CD4-positive, alpha-beta T cell treated with Interleukin-17A for 1 hour (primary cell): Measurements from ENCODE around the gene CDCA7.
"Not testable (repeated sequence)": the region's sequence is repeated elsewhere in the genome, so short reads cannot be mapped to it uniquely, and the experiment has no call there.

Experiments
- DNase-seq: peaks from one replicate; pipeline ENCODE4 v3.0.0-alpha.2; 2020

The CDCA7 gene

GRCh38 chr2:173354582-173355131 is at the start of gene CDCA7:
Gene CDCA7 (plus strand): TSS chr2:173354872. CDS start chr2:173354964, 92 bp downstream.
- peak; percentile 53 for DNase-seq

GRCh38 chr2:173305303-173305702 is 49.4 kb upstream of the CDCA7 start:
- no peak for DNase-seq

DNA sequence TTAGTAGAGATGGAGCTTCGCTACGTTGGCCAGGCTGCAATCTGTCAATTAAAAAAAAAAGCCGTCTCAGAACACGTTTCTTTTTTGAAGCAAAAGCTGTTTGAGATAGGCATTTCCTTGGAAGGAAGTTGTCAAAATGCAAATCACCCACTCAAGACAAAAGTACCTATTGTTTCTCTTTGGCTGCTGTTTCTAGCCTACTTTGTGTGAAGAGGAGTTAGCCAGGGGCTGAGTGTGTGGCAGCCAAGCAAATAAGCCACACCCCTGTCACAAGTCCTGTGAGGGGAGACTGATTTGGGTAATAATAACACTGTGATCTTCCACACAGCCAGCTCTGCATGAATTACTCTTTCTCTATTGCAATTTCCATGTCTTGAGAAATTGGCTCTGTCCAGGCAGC is 47.4 kb upstream of the CDCA7 start:
- DNase-seq = no peak

GRCh38 chr2:173309370-173309769 is 45.3 kb upstream of the CDCA7 start:
- not testable (repeated sequence) for DNase-seq

- DNase-seq = no peak
Measured at GRCh38 chr2:173311844-173312606, 42.6 kb upstream of the CDCA7 start.

DNA sequence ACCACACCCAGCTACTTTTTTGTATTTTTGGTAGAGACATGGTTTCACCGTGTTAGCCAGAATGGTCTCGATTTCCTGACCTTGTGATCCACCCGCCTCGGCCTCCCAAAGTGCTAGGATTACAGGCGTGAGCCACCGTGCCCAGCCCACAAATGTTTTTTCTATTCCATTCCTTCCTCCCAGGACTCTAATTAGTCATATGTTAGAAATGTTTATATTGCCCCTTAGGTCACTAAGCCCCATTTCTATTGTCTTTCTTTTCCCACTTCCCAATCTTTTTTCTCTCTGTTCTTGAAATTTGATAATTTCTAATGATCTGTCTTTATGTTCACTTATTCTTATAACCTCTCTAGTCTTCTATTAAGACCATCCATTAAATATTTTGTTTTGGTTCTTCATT is 31.3 kb upstream of the CDCA7 start:
- no peak for DNase-seq

GRCh38 chr2:173326806-173327205 is 27.9 kb upstream of the CDCA7 start:
- DNase-seq = no peak

DNA sequence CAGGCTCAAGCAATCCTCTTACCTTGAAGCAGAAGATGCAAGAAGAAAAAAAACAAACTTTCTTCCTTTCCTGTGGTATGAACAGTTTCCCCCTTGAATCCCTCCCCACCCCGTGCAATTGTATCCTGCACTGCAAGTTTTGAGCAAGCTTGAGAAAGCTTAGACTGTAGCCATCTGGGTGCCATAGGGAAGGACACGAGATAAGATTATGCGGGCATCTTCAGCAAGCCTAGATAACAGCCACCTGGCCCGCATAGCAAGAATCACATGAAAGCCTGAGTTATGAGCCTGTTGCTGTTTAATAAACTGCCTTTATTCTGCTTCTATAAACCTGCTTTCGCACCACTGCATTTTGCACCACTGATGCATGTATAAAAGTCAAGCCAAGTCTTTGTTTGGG is 27.3 kb upstream of the CDCA7 start:
- DNase-seq = no peak

DNA sequence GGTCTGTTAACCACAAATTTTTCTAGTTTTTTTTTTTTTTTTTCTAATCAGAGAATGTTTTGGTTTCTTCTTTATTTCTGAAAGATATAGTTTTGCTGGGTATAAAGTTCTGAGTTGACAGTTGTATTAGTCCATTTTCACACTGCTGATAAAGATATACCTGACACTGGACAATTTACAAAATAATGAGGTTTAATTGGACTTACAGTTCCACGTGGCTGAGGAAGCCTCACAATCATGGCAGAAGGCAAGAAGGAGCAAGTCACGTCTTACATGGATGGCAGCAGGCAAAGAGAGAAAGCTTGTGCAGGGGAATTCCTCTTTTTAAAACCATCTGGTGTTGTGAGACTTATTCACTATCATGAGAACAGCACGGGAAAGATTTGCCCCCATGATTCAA is 21.7 kb upstream of the CDCA7 start:
- not testable (repeated sequence) for DNase-seq

- no peak for DNase-seq
Measured at GRCh38 chr2:173339807-173340206, 14.9 kb upstream of the CDCA7 start.

- no peak for DNase-seq
Measured at GRCh38 chr2:173343921-173344320, 10.8 kb upstream of the CDCA7 start.

DNA sequence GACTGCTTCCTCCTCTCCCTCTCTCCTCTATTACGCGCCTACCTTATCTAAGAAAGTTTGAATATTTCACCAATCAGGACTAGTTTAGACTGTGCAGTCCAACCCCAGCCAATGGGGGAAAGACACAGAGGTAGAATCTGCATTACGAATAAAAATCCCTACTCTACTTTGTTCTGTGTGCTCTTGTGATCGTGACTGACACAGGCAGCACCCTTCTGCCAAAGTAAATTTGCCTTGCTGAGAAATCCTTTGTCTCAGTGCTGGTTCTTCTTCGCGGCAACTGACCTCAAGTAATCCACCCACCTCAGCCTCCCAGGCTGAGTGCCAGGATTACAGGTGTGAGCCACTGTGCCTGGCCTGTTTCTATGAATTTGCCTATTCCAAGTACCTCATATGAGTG is 8.6 kb upstream of the CDCA7 start:
- DNase-seq = no peak

GRCh38 chr2:173347305-173348168 is 7.1 kb upstream of the CDCA7 start:
- no peak for DNase-seq

- DNase-seq = no peak
Measured at GRCh38 chr2:173349287-173349686, 5.4 kb upstream of the CDCA7 start.

DNA sequence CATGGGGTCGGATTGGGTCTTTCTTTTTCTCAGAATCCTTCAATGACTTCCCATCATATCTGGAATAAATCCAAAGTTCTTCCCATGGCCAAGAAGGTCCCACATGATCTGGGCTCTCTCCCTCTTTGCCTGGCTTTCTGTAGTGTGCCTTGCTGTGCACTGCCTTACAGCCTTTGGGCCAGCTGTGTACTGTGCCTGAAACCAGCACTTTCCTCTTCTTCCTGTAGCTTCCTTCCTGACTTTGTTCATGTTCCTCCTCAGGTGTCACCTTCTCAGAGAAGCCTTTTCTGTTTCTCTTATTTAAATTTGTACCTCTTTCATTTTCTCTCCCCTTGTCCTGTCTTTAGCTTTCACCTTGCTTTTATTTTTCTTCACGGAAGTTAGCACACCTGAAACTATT is 4.3 kb upstream of the CDCA7 start:
- no peak for DNase-seq

DNA sequence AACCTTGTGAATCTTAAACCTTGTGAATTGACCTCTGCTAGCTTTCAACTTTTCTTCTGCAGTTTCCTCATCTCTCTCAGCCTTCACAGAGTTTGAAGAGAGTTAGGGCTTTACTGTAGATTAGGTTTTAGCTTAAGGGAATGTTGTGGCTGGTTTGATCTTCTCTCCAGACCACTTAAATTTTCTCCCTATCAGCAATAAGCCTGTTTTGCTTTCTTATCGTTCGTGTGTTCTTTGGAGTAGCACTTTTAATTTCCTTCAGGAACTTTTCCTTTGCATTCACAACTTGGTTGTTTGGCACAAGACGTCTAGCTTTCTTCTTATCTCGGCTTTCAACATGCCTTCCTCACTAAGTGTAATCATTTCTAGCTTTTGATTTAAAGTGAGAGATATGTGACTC is 2.8 kb upstream of the CDCA7 start:
- DNase-seq = no peak

GRCh38 chr2:173353556-173353955 is 1.1 kb upstream of the CDCA7 start:
- no peak for DNase-seq

DNA sequence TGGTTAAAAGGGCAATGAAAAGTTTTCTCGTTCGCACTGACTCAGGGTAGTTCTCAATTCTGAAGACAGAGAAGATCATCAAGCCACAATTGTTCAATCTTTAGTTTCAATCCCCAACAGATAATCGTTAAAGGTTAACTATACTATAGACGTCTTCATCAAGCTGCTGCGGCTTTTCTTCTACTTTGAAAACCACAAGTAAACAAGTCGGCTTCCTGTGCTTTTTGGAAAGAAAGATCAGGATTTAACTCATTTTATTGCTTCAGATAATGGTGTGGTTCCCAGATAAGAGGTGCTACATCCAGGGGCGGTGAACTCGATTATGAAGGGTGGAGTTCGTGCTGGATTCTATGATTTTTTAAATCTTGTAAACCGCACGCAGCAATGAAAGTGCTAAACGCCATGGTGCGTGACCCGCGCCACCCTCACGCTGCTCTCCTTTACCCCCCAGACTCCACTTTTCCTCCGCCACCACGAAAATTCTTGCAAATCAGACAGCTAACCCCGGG is 545 bp upstream of the CDCA7 start:
- no peak for DNase-seq

GRCh38 chr2:173355132-173355865 is 627 bp downstream of the CDCA7 start:
- peak; percentile 23 for DNase-seq

DNA sequence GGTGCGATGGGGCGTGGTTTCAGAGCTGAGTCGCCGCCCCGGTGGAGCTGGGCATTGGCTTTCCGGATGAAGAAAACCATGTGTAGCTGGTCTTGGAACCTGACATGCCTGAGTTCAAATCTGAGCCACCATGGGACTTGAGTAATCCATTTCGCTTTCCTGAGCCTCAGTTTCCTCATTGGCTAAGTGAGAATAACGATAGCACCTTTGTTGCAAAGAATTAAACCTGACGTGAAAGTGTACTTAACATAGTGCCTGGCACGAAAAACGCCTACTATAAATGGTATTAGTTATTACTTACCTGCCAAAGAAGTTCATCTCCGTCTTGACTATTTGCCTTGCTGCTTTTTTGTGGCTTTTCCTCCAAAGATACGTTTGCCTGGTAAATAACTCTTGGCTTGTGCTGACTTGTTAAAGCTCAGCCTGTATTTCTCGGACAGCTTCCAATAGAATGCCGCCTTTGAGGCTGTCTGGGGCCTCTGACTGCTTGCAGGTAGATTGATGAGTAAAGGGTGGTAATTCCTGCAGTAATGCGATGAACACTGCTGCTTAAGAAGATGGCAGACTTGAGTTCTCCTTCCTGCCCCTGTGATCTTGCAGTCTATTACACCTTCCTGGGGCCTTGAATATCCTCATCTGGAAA is 1.3 kb downstream of the CDCA7 start:
- DNase-seq = no peak

DNA sequence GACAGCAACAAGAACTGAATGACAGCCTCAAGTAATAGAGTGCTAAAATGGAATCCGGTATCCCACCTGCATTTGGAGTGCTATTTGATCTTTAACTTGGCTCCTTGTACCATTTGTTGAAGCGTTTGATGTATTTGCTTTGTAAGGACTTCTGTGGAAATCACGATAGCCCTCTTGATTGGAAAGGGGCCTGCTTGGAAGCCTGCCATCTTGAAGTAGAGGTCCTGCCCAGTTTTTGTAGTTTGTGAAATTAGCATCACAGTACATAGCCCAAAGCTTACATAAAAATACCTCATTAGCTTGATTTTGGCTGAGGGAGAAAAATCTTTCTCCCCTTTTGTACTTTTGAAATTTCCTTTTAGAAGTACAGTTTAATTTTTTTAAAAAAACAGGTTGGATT is 2.7 kb downstream of the CDCA7 start:
- DNase-seq = no peak

DNA sequence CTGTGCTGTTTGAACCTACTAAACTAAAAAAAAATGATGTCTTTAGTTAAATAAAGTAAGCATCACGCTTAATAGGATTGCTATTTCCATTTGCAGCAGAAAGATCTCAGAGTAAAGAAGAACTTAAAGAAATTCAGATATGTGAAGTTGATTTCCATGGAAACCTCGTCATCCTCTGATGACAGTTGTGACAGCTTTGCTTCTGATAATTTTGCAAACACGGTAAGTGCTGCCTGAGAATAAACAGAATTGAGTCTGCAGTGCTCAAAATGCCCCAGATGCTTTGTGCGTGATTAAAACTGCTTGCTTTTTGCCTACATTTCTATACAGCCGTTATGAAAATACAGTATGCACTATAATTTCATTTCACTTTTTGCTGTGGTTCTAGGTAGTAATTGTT is 3.9 kb downstream of the CDCA7 start:
- no peak for DNase-seq
